GM21367 (cell line): ENCODE results near the gene ATG7.

Source experiments
- ATAC-seq: cut with Tn5 transposase; IDR thresholded peaks from one replicate; pipeline ENCODE4 v1.9.1; 2021; ENCODE audit not compliant: unreplicated experiment

Gene ATG7

DNA sequence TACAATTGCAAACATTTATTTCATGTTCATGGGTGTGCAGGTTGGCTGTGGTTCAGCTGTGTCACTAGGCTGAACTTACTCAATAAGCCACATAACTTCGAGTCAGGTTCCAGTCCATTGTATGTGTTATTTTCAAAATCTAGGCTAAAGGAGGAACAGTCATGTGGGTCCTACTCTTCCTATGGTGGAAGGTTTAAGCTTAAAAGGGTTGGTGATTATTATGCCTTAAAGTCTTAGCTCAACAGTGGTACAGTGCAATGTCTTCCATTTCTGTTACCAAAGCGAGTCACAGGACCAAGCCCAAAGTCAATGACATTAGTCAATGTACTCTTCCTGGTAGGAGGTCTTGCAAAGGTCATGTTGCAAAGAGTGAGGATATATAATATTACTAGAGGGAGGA lies 78.2 kb downstream of the ATG7 start:
- ATAC-seq = no peak

DNA sequence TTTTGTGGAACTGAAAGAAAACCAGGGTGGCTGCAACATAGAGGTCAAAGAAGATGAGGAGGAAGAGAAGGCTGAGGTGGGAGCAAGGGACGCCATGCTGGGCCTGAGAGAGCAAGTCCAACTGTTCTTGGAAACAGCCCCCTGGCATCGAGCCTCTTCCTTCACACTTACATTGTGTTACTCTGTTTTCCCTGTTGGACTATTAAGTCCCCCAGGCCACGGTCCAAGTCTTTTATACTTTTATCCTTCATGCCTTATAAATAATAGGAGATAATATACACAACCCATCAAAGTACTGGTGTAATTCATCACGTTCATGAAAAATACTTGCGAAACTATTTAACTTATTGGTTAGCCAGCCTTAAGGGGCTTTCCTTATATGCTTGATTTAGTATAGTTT lies 79.3 kb downstream of the ATG7 start:
- no peak for ATAC-seq

DNA sequence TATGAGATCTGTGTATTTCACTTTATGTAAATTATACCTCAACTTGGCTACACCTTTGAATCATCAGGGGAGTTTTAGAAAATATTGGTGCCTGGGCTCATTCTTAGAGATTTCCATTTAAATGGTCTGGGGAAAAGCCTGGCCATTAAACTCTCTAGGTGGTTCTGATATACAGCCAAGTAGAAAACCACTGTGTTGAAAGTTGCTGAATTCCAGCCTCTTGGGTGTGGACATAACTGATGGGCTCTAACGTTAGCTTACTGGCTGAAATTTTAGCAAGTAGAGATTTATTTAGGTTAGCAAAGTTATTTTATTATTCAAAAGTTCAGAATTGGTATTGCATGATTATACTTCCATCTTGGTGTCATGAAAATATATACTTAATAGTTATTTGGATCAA lies 84.1 kb downstream of the ATG7 start:
- no peak for ATAC-seq

DNA sequence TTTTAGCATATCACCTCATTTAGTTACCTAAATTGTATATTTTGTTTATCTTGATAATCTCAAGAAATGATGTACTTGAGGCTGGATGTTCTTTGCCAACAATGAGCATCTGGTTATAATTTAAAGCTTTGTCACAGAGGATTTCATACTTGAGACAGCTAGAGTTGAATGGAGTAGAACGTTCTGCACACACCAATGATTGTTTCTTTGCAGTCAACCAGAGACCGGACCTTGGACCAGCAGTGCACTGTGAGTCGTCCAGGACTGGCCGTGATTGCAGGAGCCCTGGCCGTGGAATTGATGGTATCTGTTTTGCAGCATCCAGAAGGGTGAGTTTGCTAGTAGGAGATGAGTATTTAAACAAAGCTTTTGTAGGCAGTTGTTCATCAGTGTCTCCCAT lies 90.4 kb downstream of the ATG7 start:
- no peak for ATAC-seq

DNA sequence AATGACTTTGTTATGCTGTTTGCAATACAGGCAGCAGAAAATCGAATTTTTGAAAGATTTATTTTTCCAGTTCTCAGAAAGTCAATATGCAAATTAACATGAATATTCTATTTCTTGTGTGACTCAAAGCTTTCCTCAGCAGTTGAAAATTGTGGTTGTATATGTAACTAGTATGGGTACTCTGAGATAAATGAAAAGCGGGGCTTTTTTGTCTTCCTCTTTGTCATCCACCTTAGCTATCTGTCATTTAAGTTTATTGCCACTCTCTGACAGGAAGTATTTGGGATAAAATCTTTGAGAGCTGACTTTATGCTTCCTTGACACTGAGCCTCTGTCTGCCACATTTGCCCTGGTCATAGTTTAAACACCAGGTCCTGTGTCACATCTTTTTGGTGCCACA lies 91.5 kb downstream of the ATG7 start:
- no peak for ATAC-seq

DNA sequence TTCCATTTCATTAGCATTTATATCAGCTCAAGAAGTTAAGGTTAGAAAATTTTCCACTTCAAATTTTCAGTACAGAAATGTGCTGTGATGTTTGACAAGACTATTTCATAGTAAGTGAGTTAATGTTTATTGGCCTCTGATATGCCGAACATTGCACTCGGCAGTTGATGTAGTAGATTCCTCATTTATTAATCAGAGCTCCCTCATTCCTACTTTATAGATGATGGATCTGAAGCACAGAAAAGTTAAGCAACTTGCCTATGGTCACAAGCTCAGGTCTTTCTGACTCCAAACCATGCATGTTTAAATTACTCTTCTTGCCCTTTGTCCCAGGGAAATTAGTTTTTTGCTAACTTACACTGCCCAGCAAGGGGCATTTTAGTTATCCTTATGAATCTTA lies 92.0 kb downstream of the ATG7 start:
- no peak for ATAC-seq

DNA sequence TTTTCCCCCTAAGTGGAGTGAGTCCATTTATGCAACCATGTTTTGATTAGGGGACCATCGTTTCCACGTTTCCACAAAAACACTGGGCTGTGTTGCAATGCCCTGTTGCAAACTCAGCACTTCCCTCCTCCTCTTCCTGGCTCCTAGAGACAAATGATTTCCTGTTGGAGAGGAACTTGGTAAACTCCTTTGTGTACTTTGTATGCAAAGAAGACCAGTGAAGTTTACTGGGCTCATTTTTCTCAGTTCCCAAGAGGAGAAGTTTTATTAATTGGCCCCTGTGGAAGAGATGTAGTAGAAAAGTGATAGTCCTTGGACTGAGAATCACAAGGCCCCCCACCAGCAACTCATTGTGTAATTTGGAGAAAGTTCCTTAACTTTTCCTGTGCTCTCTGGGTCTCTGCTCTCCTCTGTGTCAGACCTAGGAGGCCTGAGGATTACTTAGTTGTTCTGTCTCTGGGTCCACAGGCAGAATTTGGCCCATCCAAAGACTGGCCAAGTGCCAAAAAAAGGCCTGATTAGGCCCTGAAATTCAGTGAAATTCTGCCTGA lies 95.0 kb downstream of the ATG7 start:
- no peak for ATAC-seq

DNA sequence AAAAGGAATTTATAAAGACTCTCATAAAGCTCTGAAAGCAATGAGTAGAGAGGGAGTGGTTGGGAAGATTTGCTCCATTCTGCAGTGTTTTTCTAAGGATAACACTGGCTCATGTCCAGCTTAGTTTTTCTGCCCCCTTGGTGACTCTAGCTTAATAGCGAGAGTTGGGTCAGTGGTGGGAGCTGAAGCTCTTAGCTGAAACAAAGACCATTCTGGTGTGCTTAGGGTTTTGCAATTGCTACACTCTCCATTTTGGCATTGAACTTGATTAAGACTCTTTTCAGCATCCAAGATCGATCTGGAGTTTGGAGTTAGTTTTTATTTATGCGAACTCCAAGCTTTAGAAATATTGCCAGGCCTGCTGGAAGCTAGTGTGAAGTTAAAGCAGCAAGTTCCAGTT lies 98.0 kb downstream of the ATG7 start:
- ATAC-seq = no peak

DNA sequence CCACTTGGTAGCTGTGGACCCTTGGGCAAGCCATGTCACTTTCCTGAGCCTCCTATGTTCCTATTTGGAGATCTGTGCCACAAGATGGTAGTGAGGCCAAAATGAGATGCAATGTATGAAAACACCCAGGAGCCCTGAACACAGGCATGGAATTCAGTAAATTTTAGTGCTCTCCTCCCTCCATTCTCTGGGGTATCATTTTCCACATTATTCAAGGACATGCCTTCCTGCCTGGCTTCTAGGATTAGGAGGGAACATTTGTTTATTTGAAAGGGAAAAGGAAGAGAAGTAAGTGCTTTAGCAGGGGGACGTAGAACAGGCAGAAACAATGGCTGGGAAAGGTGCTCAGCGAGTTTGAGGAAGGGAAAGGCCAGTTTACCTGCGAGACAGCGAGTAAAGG lies 98.8 kb downstream of the ATG7 start:
- ATAC-seq = no peak

DNA sequence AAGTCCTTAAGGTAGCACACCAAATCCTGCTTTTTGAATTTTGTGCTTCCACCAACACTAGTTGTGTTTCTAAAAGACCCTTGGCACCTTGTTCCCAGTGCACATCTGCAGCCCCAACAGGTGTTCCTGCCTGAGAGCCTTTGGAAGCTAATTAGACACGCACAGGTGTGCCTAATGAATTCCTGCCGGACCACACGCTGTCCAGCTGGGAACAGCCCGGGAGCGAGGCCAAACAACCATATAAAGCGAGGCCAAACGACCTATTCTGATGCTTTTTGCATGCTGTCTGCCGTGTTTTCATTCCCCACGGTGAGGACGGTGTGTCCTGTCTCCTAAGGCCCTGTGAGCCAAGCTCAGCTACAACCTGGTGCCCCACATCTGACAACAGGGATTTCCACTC lies 99.5 kb downstream of the ATG7 start:
- ATAC-seq = no peak

DNA sequence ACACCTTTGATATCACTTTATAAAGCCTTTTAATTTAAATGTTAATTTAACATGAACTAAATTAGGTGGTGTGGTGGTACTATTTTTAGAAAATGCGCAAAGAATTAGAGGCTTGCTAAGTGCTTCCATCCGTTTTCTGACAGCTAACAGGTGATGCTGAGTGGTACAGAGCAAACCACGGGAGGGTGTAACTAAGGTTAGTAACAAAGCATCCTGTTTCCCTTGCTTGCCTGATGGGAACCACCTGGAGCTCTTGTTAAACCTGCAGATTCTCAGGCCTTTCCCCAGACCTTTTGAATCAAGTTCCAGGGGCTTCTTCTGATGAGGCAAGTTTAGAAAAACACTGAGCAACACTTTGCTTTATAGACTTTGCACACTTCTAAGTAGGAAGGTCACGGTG lies 101.0 kb downstream of the ATG7 start:
- no peak for ATAC-seq

DNA sequence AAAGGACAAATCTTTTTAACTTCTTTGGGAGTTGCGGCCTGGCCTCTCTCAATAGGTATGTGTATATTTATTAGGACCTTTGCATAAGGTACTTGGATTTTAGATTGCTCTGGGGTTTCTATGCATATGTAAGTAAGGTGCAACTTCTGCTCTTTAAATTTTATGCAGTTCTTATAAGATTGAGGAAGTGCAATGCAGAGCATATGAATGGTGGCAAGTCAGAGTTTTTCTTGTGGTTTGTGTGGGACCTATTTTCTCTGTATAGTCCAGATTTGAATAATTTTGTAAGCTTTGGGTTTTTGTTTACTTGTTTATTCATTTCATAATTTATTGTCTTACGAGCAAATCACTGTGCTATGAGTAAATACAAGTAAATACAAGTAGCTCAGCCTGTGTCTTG lies 101.5 kb downstream of the ATG7 start:
- ATAC-seq = no peak

DNA sequence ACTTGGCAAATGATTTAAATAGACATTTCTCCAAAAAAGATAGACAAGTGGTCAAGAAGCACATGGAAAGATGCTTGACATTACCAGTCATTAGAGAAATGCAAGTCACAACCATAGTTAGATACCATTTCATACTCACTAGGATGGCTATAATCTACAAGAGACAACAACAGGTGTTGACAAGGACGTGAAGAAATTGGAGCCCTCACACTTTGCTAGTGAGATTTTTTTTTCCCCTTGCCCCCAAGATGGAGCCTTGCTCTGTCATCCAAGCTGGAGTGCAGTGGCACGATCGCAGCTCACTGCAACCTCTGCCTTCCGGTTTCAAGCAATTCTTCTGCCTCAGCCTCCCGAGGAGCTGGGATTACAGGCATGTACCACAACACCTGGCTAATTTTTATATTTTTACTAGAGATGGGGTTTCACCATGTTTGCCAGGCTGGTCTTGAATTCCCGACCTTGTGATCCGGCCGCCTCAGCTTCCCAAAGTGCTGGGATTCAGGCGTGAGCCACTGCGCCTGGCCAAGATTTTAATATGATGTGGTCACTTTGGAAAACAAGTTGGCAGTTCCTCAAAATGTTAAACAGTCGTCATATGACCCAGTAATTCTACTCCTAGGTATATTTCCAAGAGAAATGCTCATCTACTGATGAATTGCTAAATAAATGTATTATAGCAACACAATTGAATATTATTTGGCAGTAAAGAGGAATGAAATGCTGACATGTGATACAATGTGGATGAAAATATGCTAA lies 103.3 kb downstream of the ATG7 start:
- no peak for ATAC-seq

DNA sequence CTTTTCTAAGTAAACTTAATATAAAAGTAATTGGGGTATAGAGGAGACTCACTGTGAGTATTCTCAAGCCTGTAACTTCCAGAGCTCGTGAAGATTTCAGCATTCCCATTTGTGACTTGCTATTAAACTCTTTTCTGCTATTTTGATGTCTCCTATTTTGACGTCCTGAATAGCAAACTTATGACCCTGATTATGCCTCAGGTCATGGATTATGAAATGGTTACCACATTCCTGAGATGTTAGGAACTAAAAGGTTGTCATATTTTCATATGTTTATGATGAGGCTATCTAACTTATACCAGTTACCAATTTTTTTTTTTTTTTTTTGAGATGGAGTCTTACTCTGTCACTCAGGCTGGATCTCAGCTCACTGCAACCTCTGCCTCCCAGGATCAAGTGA lies 105.5 kb downstream of the ATG7 start:
- no peak for ATAC-seq

DNA sequence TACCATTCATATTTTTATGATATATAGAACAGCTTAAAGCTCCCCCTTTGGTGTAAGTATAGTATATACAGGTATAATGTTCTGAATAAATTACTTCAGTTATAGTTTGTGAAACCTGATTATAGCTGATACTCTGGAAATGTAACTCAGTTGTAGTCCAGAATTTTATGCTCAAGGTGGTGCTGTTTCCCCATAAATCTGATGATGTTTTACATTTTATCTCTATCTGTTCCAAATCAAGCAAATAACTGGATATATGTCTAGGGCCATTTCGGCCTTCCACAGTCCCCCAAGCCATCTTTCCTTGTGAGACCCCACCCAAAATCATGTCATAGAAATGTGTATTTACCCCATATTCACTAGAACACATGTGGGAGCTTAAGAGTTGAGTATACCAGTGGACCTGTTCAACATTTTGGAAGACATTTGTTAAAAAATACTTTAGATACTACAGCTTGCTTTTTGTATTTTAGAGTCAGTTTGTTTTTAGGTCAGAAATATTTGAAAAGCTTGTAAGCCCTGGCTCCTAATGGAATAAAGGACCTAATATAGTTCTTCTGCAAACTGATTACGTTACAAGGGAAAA lies 107.1 kb downstream of the ATG7 start:
- no peak for ATAC-seq

DNA sequence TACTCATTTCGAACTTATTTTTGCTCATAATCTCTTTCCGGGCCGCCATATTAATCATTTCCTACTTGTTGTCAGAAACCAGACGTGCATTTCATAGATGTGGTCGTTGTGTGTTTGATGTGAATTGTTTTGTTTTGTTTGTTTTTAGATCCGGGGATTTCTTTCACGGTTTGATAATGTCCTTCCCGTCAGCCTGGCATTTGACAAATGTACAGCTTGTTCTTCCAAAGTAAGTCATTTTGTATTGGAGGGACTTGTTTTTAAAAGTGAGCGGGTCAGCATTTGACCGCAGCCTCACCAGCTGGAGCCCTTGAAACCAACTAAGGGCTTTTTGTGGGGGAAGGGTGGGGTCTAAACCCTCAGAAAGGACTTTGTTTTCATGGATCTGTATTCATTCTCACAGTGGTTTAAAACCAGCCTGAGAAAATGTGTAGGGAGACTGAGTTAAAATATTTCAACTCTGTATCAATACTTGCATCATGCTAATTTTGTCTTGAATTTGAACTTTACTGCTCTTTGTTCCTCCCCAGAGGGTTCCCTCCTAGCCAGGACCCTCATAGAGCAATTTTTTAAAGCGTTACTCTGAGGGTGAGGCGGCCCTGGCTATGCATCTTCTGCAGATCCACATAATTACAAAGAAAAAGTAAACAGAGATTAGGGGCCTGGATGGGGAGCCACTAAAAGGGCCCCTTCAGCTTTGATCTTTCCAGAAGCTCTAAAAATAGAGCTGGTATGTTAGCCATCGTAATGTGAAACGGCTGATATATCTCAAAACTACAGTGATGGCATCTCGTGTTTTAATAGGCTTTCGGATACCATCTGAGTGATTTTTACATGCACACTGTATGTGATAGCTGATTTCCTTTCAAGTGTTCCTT lies 107.9 kb downstream of the ATG7 start:
- no peak for ATAC-seq

DNA sequence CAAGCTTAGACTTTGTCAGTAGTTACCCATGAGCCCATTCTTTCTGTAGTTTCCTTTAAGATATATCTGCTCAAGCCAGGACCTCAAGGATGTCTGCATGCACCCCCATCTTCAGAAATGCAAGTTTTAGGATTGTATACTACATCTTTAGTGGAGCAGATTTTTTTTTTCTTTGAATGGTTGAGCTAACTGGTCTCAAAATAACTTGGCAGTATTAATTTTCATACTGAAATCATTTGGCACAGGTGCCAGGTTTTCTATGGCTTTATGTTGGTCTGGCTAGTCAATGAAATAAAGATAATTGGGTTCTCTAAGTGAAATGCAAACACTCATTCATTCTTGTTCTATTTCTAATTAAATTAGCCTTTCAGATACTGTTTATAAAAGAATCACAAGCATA lies 108.9 kb downstream of the ATG7 start:
- ATAC-seq = no peak

DNA sequence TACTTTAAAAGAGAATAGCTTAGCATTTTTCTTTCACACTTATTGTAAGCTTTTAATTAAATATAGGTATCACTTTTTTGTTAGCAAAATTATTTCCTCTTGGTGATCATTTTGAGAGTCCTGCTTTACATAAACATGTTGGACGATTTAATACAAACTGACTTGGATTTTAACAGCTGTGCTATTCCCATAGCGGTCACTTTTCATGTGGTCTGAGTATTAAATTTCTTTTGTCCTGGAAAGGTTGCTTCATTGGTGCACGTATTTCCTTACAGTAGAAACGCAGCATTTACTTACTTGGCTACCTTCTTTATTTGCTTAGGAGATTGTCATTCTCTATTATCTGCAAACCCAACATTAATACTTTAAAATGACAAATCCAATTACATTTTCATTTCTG lies 109.4 kb downstream of the ATG7 start:
- ATAC-seq = no peak

DNA sequence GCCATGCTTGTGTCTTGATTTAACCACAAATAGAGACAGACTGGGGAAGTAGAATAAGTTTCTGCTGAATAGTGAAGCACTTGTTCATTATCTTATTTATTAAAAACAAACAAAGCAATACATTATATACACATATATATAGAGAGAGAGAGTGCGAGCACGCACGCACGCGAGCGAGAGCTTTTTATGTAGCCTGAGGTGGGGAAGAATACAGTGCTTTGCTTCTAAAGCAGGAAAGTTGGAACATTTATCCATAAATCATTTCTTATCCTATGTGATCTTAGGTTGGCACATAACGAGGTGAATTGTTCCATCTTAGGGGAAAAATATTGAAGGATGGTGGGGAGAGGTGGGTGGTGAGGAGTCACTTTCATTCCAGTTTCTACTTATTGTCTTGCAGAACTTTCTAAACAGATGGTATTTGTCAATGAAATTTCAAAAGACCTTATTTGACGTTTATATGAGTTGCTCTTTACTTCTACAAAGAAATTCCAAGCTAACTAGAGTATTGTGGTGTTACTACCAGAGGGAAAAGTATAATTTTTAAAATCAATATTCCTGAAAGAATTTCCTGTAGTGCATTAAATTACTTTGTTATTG lies 110.0 kb downstream of the ATG7 start:
- no peak for ATAC-seq

DNA sequence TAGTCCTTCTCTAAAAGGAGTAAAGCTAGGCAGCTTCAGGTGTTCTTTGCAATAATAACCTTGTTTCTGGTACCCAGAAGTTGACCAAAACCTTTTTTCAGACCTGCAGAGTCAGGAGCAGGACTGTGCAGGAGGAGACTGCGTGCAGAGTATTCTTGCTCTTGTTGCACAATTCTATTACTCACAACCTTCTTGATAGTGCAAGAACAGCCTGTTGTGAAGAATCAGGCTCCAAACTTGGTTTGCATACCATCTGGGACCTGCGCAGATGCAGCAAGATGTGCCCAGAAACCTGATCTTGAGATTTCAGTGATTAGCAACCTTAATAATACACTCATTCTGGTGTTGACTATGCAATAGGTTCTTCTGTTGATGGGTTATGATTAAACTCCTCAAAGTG lies 111.9 kb downstream of the ATG7 start:
- no peak for ATAC-seq

DNA sequence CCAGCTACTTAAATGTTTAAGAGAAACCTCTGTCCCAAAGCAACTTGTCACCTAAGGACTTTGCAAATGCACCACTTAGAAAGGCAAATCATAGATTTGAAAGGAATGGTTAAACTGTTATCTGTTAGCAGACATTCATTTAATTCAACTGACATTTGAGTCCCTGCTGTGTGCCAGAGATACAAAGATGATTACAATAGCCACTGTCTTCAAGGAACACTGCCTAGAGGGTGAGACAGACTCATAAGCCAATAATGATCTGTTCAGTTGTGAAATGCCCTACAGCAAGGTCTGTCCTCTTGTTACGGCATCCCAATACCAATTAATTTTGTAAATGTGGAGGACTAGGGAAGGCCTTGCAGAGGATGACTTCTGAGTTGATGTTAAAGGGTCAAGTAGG lies 113.1 kb downstream of the ATG7 start:
- no peak for ATAC-seq
